Thoracic aorta (tissue), 2 donors: ENCODE data around the gene TIMP3. TPM values are rescaled to one million over a fixed set of nuclear protein-coding genes. Genes with fewer than 3 reads are reported as not detected.

Experiments
- ATAC-seq: fragments of 150-250 bp; one replicate; pipeline ENCODE4 v1.8.0; 2017; ENCODE audit warnings: low read depth; ENCODE audit not compliant: insufficient number of reproducible peaks, low FRiP score
- DNase-seq: peaks from one replicate; pipeline ENCODE4 v3.0.0-alpha.2; 2020; ENCODE audit warnings: low spot score
- H3K27ac ChIP-seq, 2 donors: fragments of 200-600 bp; sonication (generic); 1 replicate in 1 of 2; 2 replicates in 1 of 2; pipeline ENCODE4 v1.5.1; 2016; ENCODE audit warnings: mild to moderate bottlenecking in 2 of 2, moderate library complexity in 2 of 2
- H3K27me3 ChIP-seq: fragments of 200-600 bp; sonication (generic); replicated peaks from 2 replicates; pipeline ENCODE4 v1.6.0; 2016; ENCODE audit warnings: mild to moderate bottlenecking; ENCODE audit not compliant: insufficient read depth
- H3K36me3 ChIP-seq: fragments of 200-600 bp; sonication (generic); one replicate; pipeline ENCODE4 v1.5.1; 2016
- H3K4me1 ChIP-seq, 2 donors: fragments of 200-600 bp; sonication (generic); 1 replicate in 1 of 2; 2 replicates in 1 of 2; pipeline versions ENCODE4 v1.5.1 to v1.6.0; 2016; ENCODE audit warnings: low read depth in 2 of 2, mild to moderate bottlenecking in 1 of 2; ENCODE audit not compliant: control insufficient read depth in 1 of 2
- H3K4me3 ChIP-seq: fragments of 200-600 bp; sonication (generic); 2 replicates; pipeline ENCODE4 v1.5.1; 2016; ENCODE audit warnings: mild to moderate bottlenecking
- H3K9me3 ChIP-seq: fragments of 200-600 bp; sonication (generic); 2 replicates; pipeline ENCODE4 v1.5.1; 2016
- total RNA-seq, 2 donors: library from RNA; depleted of rRNA; stranded (reverse); fragments of >200 nt; gene quantifications; one replicate each; pipeline versions ENCODE4 v1.1.0 to v1.2.3, GENCODE V29; 2016
- TF ChIP-seq, protein P1 (sequence below): fragments of 200-600 bp; sonication (generic); IDR thresholded peaks from one replicate; pipeline ENCODE4 v1.5.1; 2019; ENCODE audit warnings: antibody characterized with exemption

TIMP3 gene
- total RNA-seq, 2 donors from 2014 or later = 471 to 756 TPM

DNA sequence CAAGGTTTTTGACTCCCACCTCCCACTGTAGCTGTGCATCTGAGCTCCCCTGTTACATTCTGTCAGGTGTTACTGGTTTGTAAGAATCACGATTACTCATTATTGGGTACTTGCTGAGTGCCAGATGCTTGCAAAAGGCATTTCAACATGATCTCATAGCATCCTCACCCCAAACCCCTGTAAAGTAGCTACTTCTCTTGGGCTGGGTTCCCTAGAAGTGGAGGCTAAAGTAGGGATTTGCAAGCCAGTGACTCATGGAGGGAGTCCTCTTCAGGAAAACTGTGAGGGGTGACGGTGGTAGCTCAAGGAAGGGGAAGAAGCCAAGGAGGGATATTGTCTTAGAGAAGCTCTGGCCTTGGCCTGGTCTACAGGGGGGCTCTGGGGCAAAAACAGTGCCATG lies 78.6 kb downstream of the TIMP3 start:
- H3K36me3 ChIP-seq = no peaks in the 10 kb centered on the region
- TF ChIP-seq, protein P1, sequence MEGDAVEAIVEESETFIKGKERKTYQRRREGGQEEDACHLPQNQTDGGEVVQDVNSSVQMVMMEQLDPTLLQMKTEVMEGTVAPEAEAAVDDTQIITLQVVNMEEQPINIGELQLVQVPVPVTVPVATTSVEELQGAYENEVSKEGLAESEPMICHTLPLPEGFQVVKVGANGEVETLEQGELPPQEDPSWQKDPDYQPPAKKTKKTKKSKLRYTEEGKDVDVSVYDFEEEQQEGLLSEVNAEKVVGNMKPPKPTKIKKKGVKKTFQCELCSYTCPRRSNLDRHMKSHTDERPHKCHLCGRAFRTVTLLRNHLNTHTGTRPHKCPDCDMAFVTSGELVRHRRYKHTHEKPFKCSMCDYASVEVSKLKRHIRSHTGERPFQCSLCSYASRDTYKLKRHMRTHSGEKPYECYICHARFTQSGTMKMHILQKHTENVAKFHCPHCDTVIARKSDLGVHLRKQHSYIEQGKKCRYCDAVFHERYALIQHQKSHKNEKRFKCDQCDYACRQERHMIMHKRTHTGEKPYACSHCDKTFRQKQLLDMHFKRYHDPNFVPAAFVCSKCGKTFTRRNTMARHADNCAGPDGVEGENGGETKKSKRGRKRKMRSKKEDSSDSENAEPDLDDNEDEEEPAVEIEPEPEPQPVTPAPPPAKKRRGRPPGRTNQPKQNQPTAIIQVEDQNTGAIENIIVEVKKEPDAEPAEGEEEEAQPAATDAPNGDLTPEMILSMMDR = no peak
- no peak for DNase-seq
- H3K9me3 ChIP-seq = no peaks in the 10 kb centered on the region
- H3K4me1 ChIP-seq = peaks cover 0 to 6% of the 10 kb centered on the region in 2 donors
- ATAC-seq = no peak
- no peak overlapping the region for H3K27ac ChIP-seq
- H3K4me3 ChIP-seq = no peak overlapping the region
- no peaks in the 10 kb centered on the region for H3K27me3 ChIP-seq

DNA sequence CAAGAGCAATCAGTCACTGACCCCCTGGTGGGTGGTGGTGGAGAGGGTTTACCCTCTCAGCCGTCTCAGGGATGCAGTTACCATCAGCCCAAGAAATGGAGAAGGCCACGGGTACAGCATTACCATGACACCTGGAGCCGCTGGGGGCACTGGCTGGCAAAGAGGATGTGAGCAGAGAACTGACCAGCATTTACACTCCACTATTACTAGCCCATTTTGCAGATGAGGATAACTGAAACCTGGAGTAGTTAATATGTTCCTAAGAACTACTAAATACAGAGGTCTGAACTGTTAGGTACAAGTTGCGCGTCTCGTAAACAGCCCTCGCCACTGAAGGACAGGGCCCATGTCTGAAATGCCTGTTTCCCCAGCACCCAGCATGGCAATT lies 79.0 kb downstream of the TIMP3 start:
- ATAC-seq = no peak
- H3K36me3 ChIP-seq = no peaks in the 10 kb centered on the region
- no peaks in the 10 kb centered on the region for H3K9me3 ChIP-seq
- H3K4me1 ChIP-seq = peaks cover 0 to 6% of the 10 kb centered on the region in 2 donors
- H3K27ac ChIP-seq = no peak overlapping the region
- no peak for DNase-seq
- H3K27me3 ChIP-seq = no peaks in the 10 kb centered on the region
- no peak overlapping the region for H3K4me3 ChIP-seq
- TF ChIP-seq, protein P1 = no peak

GRCh38 chr22:32880893-32881596 lies 79.5 kb downstream of the TIMP3 start:
- H3K4me1 ChIP-seq = peaks cover 0 to 6% of the 10 kb centered on the region in 2 donors
- H3K27ac ChIP-seq = no peak overlapping the region
- H3K27me3 ChIP-seq = no peaks in the 10 kb centered on the region
- TF ChIP-seq, protein P1 = no peak
- no peak for DNase-seq
- H3K9me3 ChIP-seq = no peaks in the 10 kb centered on the region
- no peak overlapping the region for H3K4me3 ChIP-seq
- H3K36me3 ChIP-seq = no peaks in the 10 kb centered on the region
- ATAC-seq = no peak

GRCh38 chr22:32882360-32882755 lies 80.9 kb downstream of the TIMP3 start:
- TF ChIP-seq, protein P1 = no peak
- H3K4me1 ChIP-seq = peaks cover under 1 to 16% of the 10 kb centered on the region in 2 donors
- H3K27me3 ChIP-seq = no peaks in the 10 kb centered on the region
- DNase-seq (no peak), ATAC-seq (no peak)
- H3K9me3 ChIP-seq = no peaks in the 10 kb centered on the region
- no peaks in the 10 kb centered on the region for H3K36me3 ChIP-seq
- H3K27ac ChIP-seq = no peak overlapping the region
- H3K4me3 ChIP-seq = no peak overlapping the region

GRCh38 chr22:32882774-32883530 lies 81.4 kb downstream of the TIMP3 start:
- ATAC-seq (no peak), DNase-seq (no peak)
- no peak overlapping the region for H3K4me3 ChIP-seq
- no peaks in the 10 kb centered on the region for H3K9me3 ChIP-seq
- no peaks in the 10 kb centered on the region for H3K36me3 ChIP-seq
- peaks cover 7 to 21% of the 10 kb centered on the region in 2 donors for H3K4me1 ChIP-seq
- H3K27ac ChIP-seq = no peak overlapping the region
- no peaks in the 10 kb centered on the region for H3K27me3 ChIP-seq
- TF ChIP-seq, protein P1 = no peak
